Ammon's horn (tissue), 1 donor: ENCODE results near the gene IGF1R.
"Not testable (repeated sequence)": the region's sequence is repeated elsewhere in the genome, so short reads cannot be mapped to it uniquely, and the experiment has no call there.

Experiments
- DNase-seq: peaks from one replicate; pipeline ENCODE4 v3.0.0-alpha.2; 2016; ENCODE audit warnings: low spot score

IGF1R gene

GRCh38 chr15:98964466-98965133, 316.3 kb downstream of the IGF1R start:
- no peak for DNase-seq

GRCh38 chr15:98965134-98965491, 316.8 kb downstream of the IGF1R start:
- DNase-seq, result not testable (repeated sequence)

GRCh38 chr15:98965597-98965996, 317.3 kb downstream of the IGF1R start:
- no peak for DNase-seq

GRCh38 chr15:98966091-98966787, 317.9 kb downstream of the IGF1R start:
- no peak for DNase-seq

- DNase-seq, result no peak
Observed at GRCh38 chr15:98967096-98967495, 318.8 kb downstream of the IGF1R start.

- DNase-seq, result no peak
Observed at GRCh38 chr15:98967916-98968315, 319.6 kb downstream of the IGF1R start.

GRCh38 chr15:98968576-98968975, 320.2 kb downstream of the IGF1R start:
- DNase-seq, result no peak

GRCh38 chr15:98969126-98969735, 320.9 kb downstream of the IGF1R start:
- DNase-seq, result no peak

- DNase-seq, result no peak
Observed at GRCh38 chr15:98970799-98971198, 322.5 kb downstream of the IGF1R start.

GRCh38 chr15:98976500-98976899, 328.2 kb downstream of the IGF1R start:
- no peak for DNase-seq

GRCh38 chr15:98977441-98977840, 329.1 kb downstream of the IGF1R start:
- DNase-seq, result no peak

GRCh38 chr15:98978153-98978552, 329.8 kb downstream of the IGF1R start:
- no peak for DNase-seq

- DNase-seq, result no peak
Observed at GRCh38 chr15:98980899-98981228, 332.5 kb downstream of the IGF1R start.

GRCh38 chr15:98981851-98982722, 333.7 kb downstream of the IGF1R start:
- no peak for DNase-seq

- DNase-seq, result peak; percentile 17
Observed at GRCh38 chr15:98983334-98983733, 335.0 kb downstream of the IGF1R start.

- DNase-seq, result no peak
Observed at GRCh38 chr15:98986281-98986680, 337.9 kb downstream of the IGF1R start.

- DNase-seq, result no peak
Observed at GRCh38 chr15:98994892-98995291, 346.6 kb downstream of the IGF1R start.

GRCh38 chr15:98996169-98996568, 347.8 kb downstream of the IGF1R start:
- DNase-seq, result no peak

GRCh38 chr15:98996624-98997023, 348.3 kb downstream of the IGF1R start:
- DNase-seq, result no peak

- DNase-seq, result no peak
Observed at GRCh38 chr15:98997312-98997711, 349.0 kb downstream of the IGF1R start.

- DNase-seq, result no peak
Observed at GRCh38 chr15:98997755-98998154, 349.4 kb downstream of the IGF1R start.

- no peak for DNase-seq
Observed at GRCh38 chr15:98998279-98998678, 349.9 kb downstream of the IGF1R start.

- DNase-seq, result no peak
Observed at GRCh38 chr15:98999233-98999632, 350.9 kb downstream of the IGF1R start.
